ENCODE results near the gene RANBP17.

The RANBP17 gene

GRCh38 chr5:171263181-171263580, 401.4 kb downstream of the RANBP17 start:
- Mint-ChIP-seq H3K4me3 (no peak overlapping the region), H3K27ac (no peak overlapping the region), H3K4me1 (ENCODE audit: low read depth) (peaks cover 16% of the 10 kb centered on the region), H3K27me3 (peaks cover 4% of the 10 kb centered on the region), H3K36me3 (ENCODE audit: low read depth) (no peaks in the 10 kb centered on the region), H3K9me3 (no peaks in the 10 kb centered on the region)

- Mint-ChIP-seq H3K27ac (no peak overlapping the region), H3K4me3 (no peak overlapping the region), H3K36me3 (ENCODE audit: low read depth) (no peaks in the 10 kb centered on the region), H3K27me3 (peaks cover 4% of the 10 kb centered on the region), H3K4me1 (ENCODE audit: low read depth) (peaks cover 16% of the 10 kb centered on the region), H3K9me3 (no peaks in the 10 kb centered on the region)
Observed at GRCh38 chr5:171264843-171265242, 403.0 kb downstream of the RANBP17 start.

- H3K4me1 Mint-ChIP-seq (ENCODE audit: low read depth), result peaks cover 14% of the 10 kb centered on the region
- peaks cover 7% of the 10 kb centered on the region for H3K27me3 Mint-ChIP-seq
- peaks cover 6% of the 10 kb centered on the region for H3K9me3 Mint-ChIP-seq
- H3K36me3 Mint-ChIP-seq (ENCODE audit: low read depth), result no peaks in the 10 kb centered on the region
- no peak overlapping the region for H3K27ac Mint-ChIP-seq
- H3K4me3 Mint-ChIP-seq, result no peak overlapping the region
Observed at GRCh38 chr5:171268700-171269620, 407.1 kb downstream of the RANBP17 start.

- peaks cover 7% of the 10 kb centered on the region for H3K27me3 Mint-ChIP-seq
- H3K4me1 Mint-ChIP-seq (ENCODE audit: low read depth), result peaks cover 7% of the 10 kb centered on the region
- H3K9me3 Mint-ChIP-seq, result peaks cover 6% of the 10 kb centered on the region
- H3K4me3 Mint-ChIP-seq, result no peak overlapping the region
- no peaks in the 10 kb centered on the region for H3K36me3 Mint-ChIP-seq (ENCODE audit: low read depth)
- no peak overlapping the region for H3K27ac Mint-ChIP-seq
Observed at GRCh38 chr5:171269717-171270116, 407.9 kb downstream of the RANBP17 start.

GRCh38 chr5:171270136-171270535, 408.3 kb downstream of the RANBP17 start:
- Mint-ChIP-seq H3K36me3 (ENCODE audit: low read depth) (no peaks in the 10 kb centered on the region), H3K4me1 (ENCODE audit: low read depth) (peaks cover 3% of the 10 kb centered on the region), H3K27me3 (peaks cover 7% of the 10 kb centered on the region), H3K4me3 (no peak overlapping the region), H3K27ac (no peak overlapping the region), H3K9me3 (peaks cover 6% of the 10 kb centered on the region)

GRCh38 chr5:171271798-171272197, 410.0 kb downstream of the RANBP17 start:
- Mint-ChIP-seq H3K4me1 (ENCODE audit: low read depth) (no peaks in the 10 kb centered on the region), H3K36me3 (ENCODE audit: low read depth) (no peaks in the 10 kb centered on the region), H3K27me3 (peaks cover 7% of the 10 kb centered on the region), H3K27ac (no peak overlapping the region), H3K9me3 (peaks cover 6% of the 10 kb centered on the region), H3K4me3 (no peak overlapping the region)

GRCh38 chr5:171272996-171273970, 411.5 kb downstream of the RANBP17 start:
- peaks cover 6% of the 10 kb centered on the region for H3K9me3 Mint-ChIP-seq
- no peaks in the 10 kb centered on the region for H3K36me3 Mint-ChIP-seq (ENCODE audit: low read depth)
- no peaks in the 10 kb centered on the region for H3K4me1 Mint-ChIP-seq (ENCODE audit: low read depth)
- peaks cover 3% of the 10 kb centered on the region for H3K27me3 Mint-ChIP-seq
- no peak overlapping the region for H3K27ac Mint-ChIP-seq
- H3K4me3 Mint-ChIP-seq, result no peak overlapping the region

GRCh38 chr5:171275841-171276544, 414.2 kb downstream of the RANBP17 start:
- Mint-ChIP-seq H3K4me1 (ENCODE audit: low read depth) (no peaks in the 10 kb centered on the region), H3K36me3 (ENCODE audit: low read depth) (no peaks in the 10 kb centered on the region), H3K9me3 (peaks cover 6% of the 10 kb centered on the region), H3K4me3 (no peak overlapping the region), H3K27ac (no peak overlapping the region), H3K27me3 (peaks cover 3% of the 10 kb centered on the region)

GRCh38 chr5:171283753-171284152, 421.9 kb downstream of the RANBP17 start:
- Mint-ChIP-seq H3K27me3 (peaks cover 21% of the 10 kb centered on the region), H3K4me3 (no peak overlapping the region), H3K36me3 (ENCODE audit: low read depth) (no peaks in the 10 kb centered on the region), H3K27ac (no peak overlapping the region), H3K9me3 (no peaks in the 10 kb centered on the region), H3K4me1 (ENCODE audit: low read depth) (no peaks in the 10 kb centered on the region)

- H3K27ac Mint-ChIP-seq, result no peak overlapping the region
- no peaks in the 10 kb centered on the region for H3K9me3 Mint-ChIP-seq
- no peak overlapping the region for H3K4me3 Mint-ChIP-seq
- H3K36me3 Mint-ChIP-seq (ENCODE audit: low read depth), result no peaks in the 10 kb centered on the region
- peaks cover 27% of the 10 kb centered on the region for H3K27me3 Mint-ChIP-seq
- no peaks in the 10 kb centered on the region for H3K4me1 Mint-ChIP-seq (ENCODE audit: low read depth)
Observed at GRCh38 chr5:171285465-171285864, 423.6 kb downstream of the RANBP17 start.

- H3K36me3 Mint-ChIP-seq (ENCODE audit: low read depth), result no peaks in the 10 kb centered on the region
- H3K4me1 Mint-ChIP-seq (ENCODE audit: low read depth), result no peaks in the 10 kb centered on the region
- no peak overlapping the region for H3K27ac Mint-ChIP-seq
- no peak overlapping the region for H3K4me3 Mint-ChIP-seq
- H3K9me3 Mint-ChIP-seq, result no peaks in the 10 kb centered on the region
- peaks cover 37% of the 10 kb centered on the region for H3K27me3 Mint-ChIP-seq
Observed at GRCh38 chr5:171288066-171288465, 426.2 kb downstream of the RANBP17 start.

- Mint-ChIP-seq H3K27me3 (peaks cover 34% of the 10 kb centered on the region), H3K4me3 (no peak overlapping the region), H3K27ac (no peak overlapping the region), H3K4me1 (ENCODE audit: low read depth) (no peaks in the 10 kb centered on the region), H3K9me3 (no peaks in the 10 kb centered on the region), H3K36me3 (ENCODE audit: low read depth) (no peaks in the 10 kb centered on the region)
Observed at GRCh38 chr5:171291371-171291770, 429.6 kb downstream of the RANBP17 start.

GRCh38 chr5:171295299-171295698, 433.5 kb downstream of the RANBP17 start:
- H3K4me3 Mint-ChIP-seq, result no peak overlapping the region
- H3K27ac Mint-ChIP-seq, result no peak overlapping the region
- peaks cover 27% of the 10 kb centered on the region for H3K27me3 Mint-ChIP-seq
- no peaks in the 10 kb centered on the region for H3K9me3 Mint-ChIP-seq
- H3K4me1 Mint-ChIP-seq (ENCODE audit: low read depth), result no peaks in the 10 kb centered on the region
- no peaks in the 10 kb centered on the region for H3K36me3 Mint-ChIP-seq (ENCODE audit: low read depth)

GRCh38 chr5:171295801-171296200, 434.0 kb downstream of the RANBP17 start:
- no peak overlapping the region for H3K27ac Mint-ChIP-seq
- H3K4me3 Mint-ChIP-seq, result no peak overlapping the region
- H3K36me3 Mint-ChIP-seq (ENCODE audit: low read depth), result no peaks in the 10 kb centered on the region
- no peaks in the 10 kb centered on the region for H3K9me3 Mint-ChIP-seq
- H3K27me3 Mint-ChIP-seq, result peaks cover 23% of the 10 kb centered on the region
- no peaks in the 10 kb centered on the region for H3K4me1 Mint-ChIP-seq (ENCODE audit: low read depth)
